Activated CD8-positive, alpha-beta memory T cell treated with anti-CD3 and anti-CD28 coated beads for 24 hours (primary cell): ENCODE measurements around the gene SMAD6.
"Not testable (repeated sequence)": the region's sequence is repeated elsewhere in the genome, so short reads cannot be mapped to it uniquely, and the experiment has no call there.

Experiments
- DNase-seq: peaks from one replicate; pipeline ENCODE4 v3.0.0-alpha.2; 2020

The SMAD6 gene

GRCh38 chr15:66743703-66744536 is 41.9 kb downstream of the SMAD6 start:
- no peak for DNase-seq

- DNase-seq, result no peak
These were observed 42.7 kb downstream of the SMAD6 start for GRCh38 chr15:66744610-66745279.

- no peak for DNase-seq
These were observed 43.6 kb downstream of the SMAD6 start for GRCh38 chr15:66745530-66746230.

GRCh38 chr15:66746231-66746605 is 44.2 kb downstream of the SMAD6 start:
- no peak for DNase-seq

GRCh38 chr15:66747223-66747622 is 45.2 kb downstream of the SMAD6 start:
- DNase-seq, result no peak

GRCh38 chr15:66747886-66748707 is 46.1 kb downstream of the SMAD6 start:
- no peak for DNase-seq

- no peak for DNase-seq
These were observed 46.6 kb downstream of the SMAD6 start for GRCh38 chr15:66748708-66749035.

- no peak for DNase-seq
These were observed 48.0 kb downstream of the SMAD6 start for GRCh38 chr15:66749841-66750575.

- DNase-seq, result no peak
These were observed 48.6 kb downstream of the SMAD6 start for GRCh38 chr15:66750609-66751008.

GRCh38 chr15:66751579-66751978 is 49.5 kb downstream of the SMAD6 start:
- no peak for DNase-seq

- no peak for DNase-seq
These were observed 50.0 kb downstream of the SMAD6 start for GRCh38 chr15:66752078-66752477.

- no peak for DNase-seq
These were observed 51.8 kb downstream of the SMAD6 start for GRCh38 chr15:66753687-66754377.

GRCh38 chr15:66754789-66755188 is 52.8 kb downstream of the SMAD6 start:
- DNase-seq, result no peak

GRCh38 chr15:66755298-66756068 is 53.4 kb downstream of the SMAD6 start:
- no peak for DNase-seq

GRCh38 chr15:66756295-66756694 is 54.3 kb downstream of the SMAD6 start:
- DNase-seq, result no peak

GRCh38 chr15:66757030-66757429 is 55.0 kb downstream of the SMAD6 start:
- no peak for DNase-seq

- DNase-seq, result no peak
These were observed 55.5 kb downstream of the SMAD6 start for GRCh38 chr15:66757521-66757920.

GRCh38 chr15:66758217-66758616 is 56.2 kb downstream of the SMAD6 start:
- DNase-seq, result not testable (repeated sequence)

GRCh38 chr15:66758844-66759243 is 56.8 kb downstream of the SMAD6 start:
- DNase-seq, result no peak

- DNase-seq, result no peak
These were observed 58.3 kb downstream of the SMAD6 start for GRCh38 chr15:66760097-66760967.
